Keratinocyte (primary cell): ENCODE measurements around the gene C18orf32. TPM values are rescaled to one million over a fixed set of nuclear protein-coding genes. Genes with fewer than 3 reads are reported as not detected.

ENCODE experiments used
- DNase-seq: peaks from one replicate; pipeline ENCODE4 v3.0.0-alpha.2; 2011; ENCODE audit warnings: low read depth, missing footprints, low spot score
- FAIRE-seq: peaks from 2 replicates; lab custom pipeline; 2011; peaks lifted over from hg19 to GRCh38; lab: Jason Lieb, UNC
- H2AFZ ChIP-seq: 2 replicates; pipeline ENCODE4 v1.6.0; 2012; ENCODE audit warnings: low read length, control low read depth, inconsistent platforms; ENCODE audit not compliant: control insufficient read depth
- H3K27ac ChIP-seq: 2 replicates; pipeline ENCODE4 v1.5.1; 2011; ENCODE audit warnings: low read length; ENCODE audit not compliant: control insufficient read depth, insufficient read depth
- H3K27me3 ChIP-seq: 3 replicates; pipeline ENCODE4 v1.6.0; 2011; ENCODE audit warnings: low read length; ENCODE audit not compliant: control insufficient read depth, insufficient read depth; ENCODE audit errors: extremely low read depth
- H3K36me3 ChIP-seq, 2 experiments: 2 replicates in 1 of 2; 3 replicates in 1 of 2; pipeline ENCODE4 v1.5.1; 2011; ENCODE audit warnings: low read length in 2 of 2, mild to moderate bottlenecking in 1 of 2; ENCODE audit not compliant: control insufficient read depth in 2 of 2, insufficient read depth in 2 of 2; ENCODE audit errors: extremely low read depth in 1 of 2
- H3K4me1 ChIP-seq: 3 replicates; pipeline ENCODE4 v1.5.1; 2011; ENCODE audit warnings: low read length; ENCODE audit not compliant: control insufficient read depth, insufficient read depth; ENCODE audit errors: extremely low read depth
- H3K4me2 ChIP-seq: 3 replicates; pipeline ENCODE4 v1.6.0; 2011; ENCODE audit warnings: low read depth, low read length; ENCODE audit not compliant: control insufficient read depth, insufficient read depth; ENCODE audit errors: extremely low read depth
- H3K4me3 ChIP-seq, 3 experiments: fragments of 200-600 bp in 1 of 3; sonication (generic) in 1 of 3; 2 replicates in 2 of 3; 3 replicates in 1 of 3; pipeline ENCODE4 v1.5.1; 2011 to 2016; ENCODE audit warnings: low read length in 3 of 3, mild to moderate bottlenecking in 3 of 3, control low read depth in 2 of 3, inconsistent platforms in 1 of 3, low read depth in 1 of 3, mixed read lengths in 1 of 3, mixed run types in 1 of 3, moderate library complexity in 1 of 3; ENCODE audit not compliant: control insufficient read depth in 2 of 3, insufficient read depth in 2 of 3; ENCODE audit errors: extremely low read depth in 1 of 3
- H3K79me2 ChIP-seq: 2 replicates; pipeline ENCODE4 v1.6.0; 2012; ENCODE audit warnings: low read length; ENCODE audit not compliant: control insufficient read depth, insufficient read depth
- H3K9ac ChIP-seq: 3 replicates; pipeline ENCODE4 v1.6.0; 2011; ENCODE audit warnings: low read length; ENCODE audit not compliant: control insufficient read depth, insufficient read depth; ENCODE audit errors: extremely low read depth
- H3K9me1 ChIP-seq: 3 replicates; pipeline ENCODE4 v1.6.0; 2011; ENCODE audit warnings: low read length; ENCODE audit not compliant: control insufficient read depth, insufficient read depth; ENCODE audit errors: extremely low read depth
- H3K9me3 ChIP-seq: 2 replicates; pipeline ENCODE4 v1.5.1; 2012; ENCODE audit warnings: low read depth, low read length; ENCODE audit not compliant: control insufficient read depth
- H4K20me1 ChIP-seq: 3 replicates; pipeline ENCODE4 v1.6.0; 2011; ENCODE audit warnings: low read length; ENCODE audit not compliant: control insufficient read depth, insufficient read depth; ENCODE audit errors: extremely low read depth
- CTCF ChIP-seq, 3 experiments: IDR thresholded peaks in 1 of 3; conservative IDR thresholded peaks in 1 of 3; optimal IDR thresholded peaks in 1 of 3; 2 replicates in 2 of 3; 3 replicates in 1 of 3; pipeline versions ENCODE3 to v1.5.1; 2011; ENCODE audit warnings: low read length in 3 of 3, mild to moderate bottlenecking in 3 of 3, moderate library complexity in 2 of 3, control low read depth in 1 of 3, inconsistent platforms in 1 of 3; ENCODE audit not compliant: insufficient read depth in 2 of 3; ENCODE audit errors: extremely low read depth in 1 of 3
- EZH2 ChIP-seq: IDR thresholded peaks from one replicate; pipeline ENCODE4 v1.6.1; 2012; ENCODE audit warnings: inconsistent platforms, mild to moderate bottlenecking, low read length, moderate library complexity
- dilution Hi-C: fragments of 300-500 bp; cut with MboI; formaldehyde crosslinking; loops from one replicate; pipeline ENCODE4 v1.7.0; 2020; ENCODE audit warnings: low sequenced_read_pairs; ENCODE audit not compliant: extremely low pct_ligation_motif_present
- polyA plus RNA-seq, 5 experiments: library from polyadenylated mRNA; depleted of rRNA in 3 of 5; stranded (reverse) in 3 of 5; stranded (forward) in 1 of 5; unstranded in 1 of 5; fragments of >200 nt; gene quantifications; 1 replicate in 1 of 5; 2 replicates in 3 of 5; 3 replicates in 1 of 5; pipeline versions ENCODE4 v1.2.1 to v1.2.3, GENCODE V29; 2011 to 2012; ENCODE audit warnings: missing spikeins in 2 of 5, low read depth in 1 of 5, low replicate concordance in 1 of 5

Gene C18orf32
- polyA plus RNA-seq, 1 donor (not counting 4 experiments of a cell fraction or from before 2014, with no cell fraction given), result 35.7 TPM

GRCh38 chr18:49471532-49471931, 15.5 kb downstream of the C18orf32 start:
- no peaks in the 10 kb centered on the region for H3K4me1 ChIP-seq
- dilution Hi-C loops, result no loop called here
- no peaks in the 10 kb centered on the region for H3K9me1 ChIP-seq
- no peaks in the 10 kb centered on the region for H3K27me3 ChIP-seq
- TF ChIP-seq EZH2, result no peak
- no peak for TF ChIP-seq CTCF (optimal IDR thresholded peaks at IDR 0.05 in 1 of 3, IDR thresholded peaks at IDR 0.05 in 1 of 3, conservative IDR thresholded peaks at IDR 0.05 in 1 of 3; ENCODE audit: extremely low read depth in 1 of 3, insufficient read depth in 2 of 3, low read length in 3 of 3)
- no peak overlapping the region for H3K4me2 ChIP-seq
- no peak overlapping the region for H3K4me3 ChIP-seq
- H3K9ac ChIP-seq, result no peak overlapping the region
- FAIRE-seq (no peak), DNase-seq (no peak)
- no peaks in the 10 kb centered on the region for H3K36me3 ChIP-seq
- H3K27ac ChIP-seq, result no peak overlapping the region
- no peaks in the 10 kb centered on the region for H4K20me1 ChIP-seq
- H3K9me3 ChIP-seq, result no peaks in the 10 kb centered on the region
- H3K79me2 ChIP-seq, result no peaks in the 10 kb centered on the region
- no peak overlapping the region for H2AFZ ChIP-seq

GRCh38 chr18:49467599-49467998, 19.4 kb downstream of the C18orf32 start:
- H3K4me2 ChIP-seq, result no peak overlapping the region
- DNase-seq, result no peak
- no peak for FAIRE-seq
- H4K20me1 ChIP-seq, result no peaks in the 10 kb centered on the region
- no peak overlapping the region for H3K9ac ChIP-seq
- no peak overlapping the region for H3K27ac ChIP-seq
- H3K4me1 ChIP-seq, result no peaks in the 10 kb centered on the region
- H2AFZ ChIP-seq, result no peak overlapping the region
- H3K27me3 ChIP-seq, result no peaks in the 10 kb centered on the region
- H3K36me3 ChIP-seq, result no peaks in the 10 kb centered on the region
- H3K4me3 ChIP-seq, result no peak overlapping the region
- no peak for TF ChIP-seq CTCF (optimal IDR thresholded peaks at IDR 0.05 in 1 of 3, IDR thresholded peaks at IDR 0.05 in 1 of 3, conservative IDR thresholded peaks at IDR 0.05 in 1 of 3; ENCODE audit: extremely low read depth in 1 of 3, insufficient read depth in 2 of 3, low read length in 3 of 3)
- TF ChIP-seq EZH2, result no peak
- H3K79me2 ChIP-seq, result no peaks in the 10 kb centered on the region
- H3K9me3 ChIP-seq, result no peaks in the 10 kb centered on the region
- dilution Hi-C loops, result no loop called here
- no peaks in the 10 kb centered on the region for H3K9me1 ChIP-seq
